GM12874 (cell line): ENCODE data around the gene FAM184B.

Experiments
- TF ChIP-seq, protein P1 (sequence below): IDR thresholded peaks from 2 replicates; pipeline ENCODE4 v1.5.1; 2011; ENCODE audit warnings: low read depth, mild to moderate bottlenecking, control low read depth, low read length, moderate library complexity; ENCODE audit not compliant: insufficient read depth

Gene FAM184B

DNA sequence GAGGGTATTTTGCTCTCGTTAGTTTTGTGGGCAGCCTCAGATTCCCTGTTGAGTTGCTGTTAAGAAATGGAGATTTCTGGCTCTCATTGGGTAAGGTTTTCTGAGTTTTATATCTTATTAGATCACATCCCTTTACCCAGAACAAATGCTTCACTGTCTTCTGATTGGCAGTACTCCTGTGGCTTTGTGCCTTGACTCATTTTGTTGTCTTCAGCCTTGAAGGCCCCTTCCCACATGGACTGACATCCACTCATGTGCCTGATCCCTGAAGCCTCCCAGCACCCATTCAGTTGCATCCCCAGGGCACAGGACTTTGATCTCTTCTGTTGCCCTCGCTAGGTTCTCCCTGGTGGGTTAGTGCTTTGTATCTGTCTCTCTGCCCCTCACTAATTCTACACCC is 156.6 kb downstream of the FAM184B start:
- TF ChIP-seq, protein P1, sequence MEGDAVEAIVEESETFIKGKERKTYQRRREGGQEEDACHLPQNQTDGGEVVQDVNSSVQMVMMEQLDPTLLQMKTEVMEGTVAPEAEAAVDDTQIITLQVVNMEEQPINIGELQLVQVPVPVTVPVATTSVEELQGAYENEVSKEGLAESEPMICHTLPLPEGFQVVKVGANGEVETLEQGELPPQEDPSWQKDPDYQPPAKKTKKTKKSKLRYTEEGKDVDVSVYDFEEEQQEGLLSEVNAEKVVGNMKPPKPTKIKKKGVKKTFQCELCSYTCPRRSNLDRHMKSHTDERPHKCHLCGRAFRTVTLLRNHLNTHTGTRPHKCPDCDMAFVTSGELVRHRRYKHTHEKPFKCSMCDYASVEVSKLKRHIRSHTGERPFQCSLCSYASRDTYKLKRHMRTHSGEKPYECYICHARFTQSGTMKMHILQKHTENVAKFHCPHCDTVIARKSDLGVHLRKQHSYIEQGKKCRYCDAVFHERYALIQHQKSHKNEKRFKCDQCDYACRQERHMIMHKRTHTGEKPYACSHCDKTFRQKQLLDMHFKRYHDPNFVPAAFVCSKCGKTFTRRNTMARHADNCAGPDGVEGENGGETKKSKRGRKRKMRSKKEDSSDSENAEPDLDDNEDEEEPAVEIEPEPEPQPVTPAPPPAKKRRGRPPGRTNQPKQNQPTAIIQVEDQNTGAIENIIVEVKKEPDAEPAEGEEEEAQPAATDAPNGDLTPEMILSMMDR = no peak

DNA sequence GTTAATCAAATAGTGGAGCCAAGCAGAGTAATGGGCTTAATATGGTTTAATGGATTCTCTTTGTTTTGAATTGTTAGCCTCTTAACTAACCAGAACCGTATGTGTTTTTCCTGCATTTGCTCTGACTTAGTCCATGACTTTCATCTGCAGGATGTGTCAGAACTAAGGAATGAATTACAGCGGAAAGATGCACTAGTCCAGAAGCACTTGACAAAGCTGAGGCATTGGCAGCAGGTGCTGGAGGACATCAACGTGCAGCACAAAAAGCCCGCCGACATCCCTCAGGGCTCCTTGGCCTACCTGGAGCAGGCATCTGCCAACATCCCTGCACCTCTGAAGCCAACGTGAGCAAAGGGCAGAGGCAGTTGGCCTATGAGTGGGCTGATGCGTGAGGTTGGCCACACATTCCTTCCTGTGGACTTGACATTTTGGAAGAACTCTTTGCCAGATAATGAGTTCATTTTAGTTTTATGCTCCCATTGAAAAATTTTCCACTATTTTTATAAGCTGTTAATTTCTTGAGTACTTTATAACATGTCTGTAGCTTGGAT is 157.9 kb downstream of the FAM184B start:
- TF ChIP-seq, protein P1 = no peak

DNA sequence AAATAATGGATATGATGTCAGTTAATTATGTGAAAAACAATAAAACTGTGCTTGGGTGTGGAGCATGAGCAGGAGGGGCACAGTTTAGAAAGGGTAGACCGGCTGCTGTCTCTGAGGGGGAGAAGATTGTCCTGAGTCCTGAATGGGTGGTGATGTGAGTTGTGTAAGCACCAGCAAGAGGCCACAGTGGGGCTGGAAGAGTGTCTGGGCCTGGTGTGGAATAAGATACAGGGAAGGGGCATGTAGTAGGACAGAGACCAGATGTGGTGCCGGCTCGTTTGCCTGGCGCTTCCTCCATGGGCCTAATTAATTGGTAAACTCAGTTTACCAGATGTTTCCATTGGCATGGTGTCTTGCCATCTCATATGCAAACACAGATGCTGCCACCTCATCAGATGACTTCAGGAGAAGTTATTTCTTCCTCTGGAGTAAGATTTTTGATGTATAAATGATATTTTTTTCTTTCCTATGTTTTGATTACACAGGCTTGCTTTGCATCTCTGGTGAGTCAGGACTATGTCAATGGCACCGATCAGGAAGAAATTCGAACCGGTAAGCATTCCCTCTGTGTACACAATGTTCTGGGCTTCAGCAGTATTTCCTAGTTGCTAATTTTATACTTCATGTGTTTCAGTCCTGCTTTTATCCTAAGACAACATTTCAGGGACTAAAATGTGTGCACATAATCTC is 161.9 kb downstream of the FAM184B start:
- TF ChIP-seq, protein P1 = no peak

DNA sequence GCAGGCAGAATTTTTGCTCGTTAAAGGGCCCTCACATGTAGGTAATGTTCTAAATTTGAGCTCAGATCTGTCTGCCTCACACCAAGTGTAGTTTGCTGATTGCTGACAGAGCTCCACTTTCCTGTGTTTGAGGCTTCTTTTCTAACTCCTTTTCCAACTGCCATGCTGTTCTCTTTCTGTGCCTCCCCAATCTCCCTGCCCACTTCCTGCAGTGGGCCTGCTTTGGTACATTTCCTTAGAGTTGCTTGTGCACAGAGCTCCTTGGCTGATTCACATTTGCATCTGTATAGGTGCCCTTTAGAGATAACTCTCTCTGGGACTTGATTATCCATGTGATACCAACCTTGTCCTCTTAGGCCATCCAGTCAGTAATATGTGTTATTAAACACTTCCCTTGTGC is 162.5 kb downstream of the FAM184B start:
- TF ChIP-seq, protein P1 = no peak

DNA sequence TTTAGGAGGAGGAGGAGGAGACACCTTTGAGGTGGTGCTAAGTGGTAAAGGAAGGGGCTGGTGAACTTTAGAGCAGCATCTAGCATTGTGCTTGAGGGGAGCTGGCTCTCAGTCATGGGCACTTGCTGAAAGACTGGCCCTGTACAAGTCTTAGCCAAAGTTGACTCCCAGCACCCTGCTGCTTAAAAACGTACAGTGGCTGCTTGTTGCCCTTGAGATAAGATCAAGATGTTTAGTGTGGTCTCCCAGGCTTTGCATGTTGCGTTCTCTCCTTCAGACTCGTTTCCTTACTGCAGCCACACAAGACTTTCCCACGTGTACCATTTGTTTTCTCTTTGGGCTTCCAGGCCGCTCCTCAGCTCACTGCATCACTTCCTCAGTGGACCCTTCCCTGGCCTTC is 165.1 kb downstream of the FAM184B start:
- TF ChIP-seq, protein P1 = no peak

DNA sequence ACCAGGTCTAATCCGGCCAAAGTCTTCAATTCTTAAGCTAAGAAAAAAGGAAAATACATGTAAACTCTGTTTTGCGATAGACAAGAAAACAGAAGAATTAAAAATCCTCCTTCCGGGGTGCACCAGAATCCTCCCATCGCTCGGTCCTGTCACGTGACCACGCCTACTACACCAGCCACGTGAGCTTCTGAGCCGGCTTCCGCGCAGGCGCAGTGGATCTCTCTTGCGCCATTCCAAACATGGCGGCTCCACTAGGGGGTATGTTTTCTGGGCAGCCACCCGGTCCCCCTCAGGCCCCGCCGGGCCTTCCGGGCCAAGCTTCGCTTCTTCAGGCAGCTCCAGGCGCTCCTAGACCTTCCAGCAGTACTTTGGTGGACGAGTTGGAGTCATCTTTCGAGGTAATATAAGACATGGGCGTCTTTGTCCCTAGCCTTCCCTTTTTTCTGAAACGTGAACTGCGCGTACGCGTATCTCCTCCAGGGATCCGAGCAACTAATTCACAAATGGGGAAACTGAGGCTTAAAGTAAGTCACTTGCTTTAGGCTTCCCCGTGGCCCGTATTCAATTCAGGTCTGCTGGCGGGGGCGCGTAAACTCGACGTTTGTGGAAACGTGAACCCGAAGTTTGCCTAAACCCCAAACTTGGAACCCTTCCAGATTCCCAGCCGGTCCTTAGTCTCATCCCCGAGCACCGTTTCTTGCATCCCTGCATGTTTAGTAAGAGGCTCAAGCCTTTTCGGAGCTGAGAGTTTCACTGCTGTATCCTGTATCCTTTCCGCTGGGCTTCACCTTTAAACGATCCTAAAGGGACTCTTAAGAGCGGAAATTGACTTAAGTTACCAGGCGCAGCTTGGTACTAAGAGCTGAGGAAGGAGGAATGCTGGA is 166.8 kb downstream of the FAM184B start, which contains the start of gene MED28:
Gene MED28 (plus strand): TSS at position 226 of the 884 bp plus-strand sequence. CDS start 14 bp downstream, at position 240.
- TF ChIP-seq, protein P1 = no peak

DNA sequence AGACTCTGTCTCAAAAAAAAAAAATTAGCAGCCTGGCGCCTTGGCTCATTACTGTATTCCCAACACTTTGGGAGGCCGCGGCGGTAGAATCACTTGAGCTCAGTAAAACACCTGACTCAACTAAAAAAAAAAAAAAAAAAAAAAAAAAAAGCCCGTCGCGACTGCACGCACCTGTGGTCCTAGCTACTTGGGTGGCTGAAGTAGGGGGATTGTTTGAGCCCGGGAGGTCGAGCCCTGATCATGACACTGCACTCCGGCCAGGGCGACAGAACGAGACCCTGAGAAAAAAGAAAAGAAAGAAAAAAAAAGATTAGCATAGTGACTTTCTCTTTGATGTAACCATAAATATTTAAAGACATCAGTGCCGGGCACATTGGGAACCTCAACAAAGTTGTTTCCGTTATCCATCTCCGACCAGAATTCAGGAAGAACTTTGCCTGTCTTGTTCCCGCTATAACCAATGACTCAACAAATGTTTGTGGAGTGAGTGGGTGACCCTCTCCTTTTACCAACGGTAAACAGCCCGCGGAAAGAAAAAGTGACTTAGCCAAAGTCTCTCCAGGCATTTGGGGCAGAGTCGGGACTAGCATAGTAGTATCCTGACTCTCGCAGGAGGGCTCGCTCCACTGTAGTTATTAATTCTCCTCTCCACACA is 167.5 kb downstream of the FAM184B start:
- TF ChIP-seq, protein P1 = no peak
